ENCODE results near the gene PIK3C2G.

The PIK3C2G gene

GRCh38 chr12:18339633-18340032 is 78.3 kb downstream of the PIK3C2G start:
- H3K9me3 ChIP-seq (ENCODE audit: control insufficient read depth, insufficient read depth, low read length) = no peaks in the 10 kb centered on the region
- WGBS (ENCODE audit: insufficient coverage, insufficient read length) = 100% methylated on average over 1 of the region's 1 CpG
- H3K27ac ChIP-seq (ENCODE audit: low read length) = no peak overlapping the region
- H3K4me3 ChIP-seq (ENCODE audit: low read length) = no peak overlapping the region
- no peaks in the 10 kb centered on the region for H3K36me3 ChIP-seq (ENCODE audit: control insufficient read depth, insufficient read depth, low read length)
- no peak for DNase-seq (ENCODE audit: low read depth, low spot score)
- no peaks in the 10 kb centered on the region for H3K27me3 ChIP-seq (ENCODE audit: control insufficient read depth, insufficient read depth, low read length)
- H3K4me1 ChIP-seq (ENCODE audit: control insufficient read depth, insufficient read depth, low read length) = no peaks in the 10 kb centered on the region

GRCh38 chr12:18340186-18340585 is 78.9 kb downstream of the PIK3C2G start:
- no peak overlapping the region for H3K4me3 ChIP-seq (ENCODE audit: low read length)
- H3K36me3 ChIP-seq (ENCODE audit: control insufficient read depth, insufficient read depth, low read length) = no peaks in the 10 kb centered on the region
- no CpG with 5 or more reads among the region's 3 CpGs for WGBS (ENCODE audit: insufficient coverage, insufficient read length)
- no peak overlapping the region for H3K27ac ChIP-seq (ENCODE audit: low read length)
- no peaks in the 10 kb centered on the region for H3K4me1 ChIP-seq (ENCODE audit: control insufficient read depth, insufficient read depth, low read length)
- H3K9me3 ChIP-seq (ENCODE audit: control insufficient read depth, insufficient read depth, low read length) = no peaks in the 10 kb centered on the region
- DNase-seq (ENCODE audit: low read depth, low spot score) = no peak
- no peaks in the 10 kb centered on the region for H3K27me3 ChIP-seq (ENCODE audit: control insufficient read depth, insufficient read depth, low read length)

- no peaks in the 10 kb centered on the region for H3K27me3 ChIP-seq (ENCODE audit: control insufficient read depth, insufficient read depth, low read length)
- no peaks in the 10 kb centered on the region for H3K9me3 ChIP-seq (ENCODE audit: control insufficient read depth, insufficient read depth, low read length)
- no peak overlapping the region for H3K4me3 ChIP-seq (ENCODE audit: low read length)
- no CpG with 5 or more reads among the region's 7 CpGs for WGBS (ENCODE audit: insufficient coverage, insufficient read length)
- H3K36me3 ChIP-seq (ENCODE audit: control insufficient read depth, insufficient read depth, low read length) = no peaks in the 10 kb centered on the region
- no peak overlapping the region for H3K27ac ChIP-seq (ENCODE audit: low read length)
- no peaks in the 10 kb centered on the region for H3K4me1 ChIP-seq (ENCODE audit: control insufficient read depth, insufficient read depth, low read length)
- DNase-seq (ENCODE audit: low read depth, low spot score) = no peak
Observed at GRCh38 chr12:18340786-18341185, 79.5 kb downstream of the PIK3C2G start.

GRCh38 chr12:18343708-18344107 is 82.4 kb downstream of the PIK3C2G start:
- H3K4me3 ChIP-seq (ENCODE audit: low read length) = no peak overlapping the region
- H3K9me3 ChIP-seq (ENCODE audit: control insufficient read depth, insufficient read depth, low read length) = no peaks in the 10 kb centered on the region
- no peaks in the 10 kb centered on the region for H3K27me3 ChIP-seq (ENCODE audit: control insufficient read depth, insufficient read depth, low read length)
- WGBS (ENCODE audit: insufficient coverage, insufficient read length) = no CpG with 5 or more reads among the region's 4 CpGs
- H3K27ac ChIP-seq (ENCODE audit: low read length) = no peak overlapping the region
- no peak for DNase-seq (ENCODE audit: low read depth, low spot score)
- H3K4me1 ChIP-seq (ENCODE audit: control insufficient read depth, insufficient read depth, low read length) = no peaks in the 10 kb centered on the region
- no peaks in the 10 kb centered on the region for H3K36me3 ChIP-seq (ENCODE audit: control insufficient read depth, insufficient read depth, low read length)

- no peak for DNase-seq (ENCODE audit: low read depth, low spot score)
- Histone ChIP-seq H3K27ac (ENCODE audit: low read length) (no peak overlapping the region), H3K9me3 (ENCODE audit: control insufficient read depth, insufficient read depth, low read length) (no peaks in the 10 kb centered on the region), H3K4me3 (ENCODE audit: low read length) (no peak overlapping the region), H3K27me3 (ENCODE audit: control insufficient read depth, insufficient read depth, low read length) (no peaks in the 10 kb centered on the region), H3K36me3 (ENCODE audit: control insufficient read depth, insufficient read depth, low read length) (no peaks in the 10 kb centered on the region), H3K4me1 (ENCODE audit: control insufficient read depth, insufficient read depth, low read length) (no peaks in the 10 kb centered on the region)
- no CpG with 5 or more reads among the region's 3 CpGs for WGBS (ENCODE audit: insufficient coverage, insufficient read length)
Observed at GRCh38 chr12:18345021-18345735, 83.9 kb downstream of the PIK3C2G start.

- Histone ChIP-seq H3K4me3 (ENCODE audit: low read length) (no peak overlapping the region), H3K36me3 (ENCODE audit: control insufficient read depth, insufficient read depth, low read length) (no peaks in the 10 kb centered on the region), H3K4me1 (ENCODE audit: control insufficient read depth, insufficient read depth, low read length) (no peaks in the 10 kb centered on the region), H3K27ac (ENCODE audit: low read length) (no peak overlapping the region), H3K9me3 (ENCODE audit: control insufficient read depth, insufficient read depth, low read length) (no peaks in the 10 kb centered on the region), H3K27me3 (ENCODE audit: control insufficient read depth, insufficient read depth, low read length) (no peaks in the 10 kb centered on the region)
- DNase-seq (ENCODE audit: low read depth, low spot score) = no peak
- no CpG with 5 or more reads among the region's 5 CpGs for WGBS (ENCODE audit: insufficient coverage, insufficient read length)
Observed at GRCh38 chr12:18352312-18352711, 91.0 kb downstream of the PIK3C2G start.

- WGBS (ENCODE audit: insufficient coverage, insufficient read length) = no CpG with 5 or more reads among the region's 5 CpGs
Observed at GRCh38 chr12:18355429-18355828, 94.1 kb downstream of the PIK3C2G start.

GRCh38 chr12:18358077-18358476 is 96.8 kb downstream of the PIK3C2G start:
- Histone ChIP-seq H3K4me1 (ENCODE audit: control insufficient read depth, insufficient read depth, low read length) (no peaks in the 10 kb centered on the region), H3K36me3 (ENCODE audit: control insufficient read depth, insufficient read depth, low read length) (no peaks in the 10 kb centered on the region), H3K9me3 (ENCODE audit: control insufficient read depth, insufficient read depth, low read length) (no peaks in the 10 kb centered on the region; the same call in 1 of the 2 replicates), H3K4me3 (ENCODE audit: low read length) (no peak overlapping the region), H3K27ac (ENCODE audit: low read length) (no peak overlapping the region), H3K27me3 (ENCODE audit: control insufficient read depth, insufficient read depth, low read length) (no peaks in the 10 kb centered on the region)
- WGBS (ENCODE audit: insufficient coverage, insufficient read length) = no CpG with 5 or more reads among the region's 2 CpGs
- DNase-seq (ENCODE audit: low read depth, low spot score) = no peak

More at GRCh38 chr12:18355429-18355828, 94.1 kb downstream of the PIK3C2G start:
- Histone ChIP-seq H3K4me1 (ENCODE audit: control insufficient read depth, insufficient read depth, low read length) (no peaks in the 10 kb centered on the region), H3K27ac (ENCODE audit: low read length) (no peak overlapping the region), H3K9me3 (ENCODE audit: control insufficient read depth, insufficient read depth, low read length) (no peaks in the 10 kb centered on the region), H3K4me3 (ENCODE audit: low read length) (no peak overlapping the region), H3K36me3 (ENCODE audit: control insufficient read depth, insufficient read depth, low read length) (no peaks in the 10 kb centered on the region), H3K27me3 (ENCODE audit: control insufficient read depth, insufficient read depth, low read length) (no peaks in the 10 kb centered on the region)
- DNase-seq (ENCODE audit: low read depth, low spot score) = no peak

GRCh38 chr12:18358930-18359329 is 97.6 kb downstream of the PIK3C2G start:
- no peak for DNase-seq (ENCODE audit: low read depth, low spot score)
- Histone ChIP-seq H3K27me3 (ENCODE audit: control insufficient read depth, insufficient read depth, low read length) (no peaks in the 10 kb centered on the region), H3K4me3 (ENCODE audit: low read length) (no peak overlapping the region), H3K27ac (ENCODE audit: low read length) (no peak overlapping the region), H3K9me3 (ENCODE audit: control insufficient read depth, insufficient read depth, low read length) (no peaks in the 10 kb centered on the region; the same call in 1 of the 2 replicates), H3K4me1 (ENCODE audit: control insufficient read depth, insufficient read depth, low read length) (no peaks in the 10 kb centered on the region), H3K36me3 (ENCODE audit: control insufficient read depth, insufficient read depth, low read length) (no peaks in the 10 kb centered on the region)
- WGBS (ENCODE audit: insufficient coverage, insufficient read length) = no CpG with 5 or more reads among the region's 2 CpGs

GRCh38 chr12:18361433-18361832 is 100.1 kb downstream of the PIK3C2G start:
- no peaks in the 10 kb centered on the region; the same call in 1 of the 2 replicates for H3K9me3 ChIP-seq (ENCODE audit: control insufficient read depth, insufficient read depth, low read length)
- no peaks in the 10 kb centered on the region for H3K36me3 ChIP-seq (ENCODE audit: control insufficient read depth, insufficient read depth, low read length)
- DNase-seq (ENCODE audit: low read depth, low spot score) = no peak
- H3K27me3 ChIP-seq (ENCODE audit: control insufficient read depth, insufficient read depth, low read length) = no peaks in the 10 kb centered on the region
- no peak overlapping the region for H3K4me3 ChIP-seq (ENCODE audit: low read length)
- no peak overlapping the region for H3K27ac ChIP-seq (ENCODE audit: low read length)
- no peaks in the 10 kb centered on the region for H3K4me1 ChIP-seq (ENCODE audit: control insufficient read depth, insufficient read depth, low read length)

GRCh38 chr12:18363321-18363720 is 102.0 kb downstream of the PIK3C2G start:
- WGBS (ENCODE audit: insufficient coverage, insufficient read length) = no CpG with 5 or more reads among the region's 2 CpGs
- H3K27me3 ChIP-seq (ENCODE audit: control insufficient read depth, insufficient read depth, low read length) = no peaks in the 10 kb centered on the region
- H3K9me3 ChIP-seq (ENCODE audit: control insufficient read depth, insufficient read depth, low read length) = no peaks in the 10 kb centered on the region; the same call in 1 of the 2 replicates
- no peak overlapping the region for H3K4me3 ChIP-seq (ENCODE audit: low read length)
- H3K36me3 ChIP-seq (ENCODE audit: control insufficient read depth, insufficient read depth, low read length) = no peaks in the 10 kb centered on the region
- no peak overlapping the region for H3K27ac ChIP-seq (ENCODE audit: low read length)
- H3K4me1 ChIP-seq (ENCODE audit: control insufficient read depth, insufficient read depth, low read length) = no peaks in the 10 kb centered on the region
- DNase-seq (ENCODE audit: low read depth, low spot score) = no peak
